NCI-H510A treated with DMSO at 0.1 percent for 48 hours (cell line): ENCODE measurements around the gene CNNM1.

Experiments used
- DNase-seq: peaks from one replicate; lab custom pipeline; 2025; lab: John Stamatoyannopoulos, UW

CNNM1 gene

GRCh38 chr10:99421233-99421739 is 92.1 kb downstream of the CNNM1 start:
- DNase-seq = peak; percentile 10

- no peak for DNase-seq
These were observed 93.5 kb downstream of the CNNM1 start for GRCh38 chr10:99422529-99423096.

- DNase-seq = no peak
These were observed 95.5 kb downstream of the CNNM1 start for GRCh38 chr10:99424656-99425055.

- DNase-seq = no peak
These were observed 96.0 kb downstream of the CNNM1 start for GRCh38 chr10:99425204-99425603.

- no peak for DNase-seq
These were observed 97.5 kb downstream of the CNNM1 start for GRCh38 chr10:99426689-99427088.

- DNase-seq = no peak
These were observed 98.5 kb downstream of the CNNM1 start for GRCh38 chr10:99427566-99428190.

- no peak for DNase-seq
These were observed 100.5 kb downstream of the CNNM1 start for GRCh38 chr10:99429517-99430095.

- no peak for DNase-seq
These were observed 100.9 kb downstream of the CNNM1 start for GRCh38 chr10:99430116-99430450.

GRCh38 chr10:99430451-99431189 is 101.5 kb downstream of the CNNM1 start, which contains the start of gene GOT1:
Gene GOT1, minus strand, starts transcription at chr10:99430624. Its CDS starts 59 bp downstream, at chr10:99430565.
- peak; percentile 99 for DNase-seq

GRCh38 chr10:99431190-99431760 is 102.1 kb downstream of the CNNM1 start:
- DNase-seq = peak; percentile 84

GRCh38 chr10:99432047-99432446 is 102.9 kb downstream of the CNNM1 start:
- DNase-seq = no peak

GRCh38 chr10:99432881-99433280 is 103.7 kb downstream of the CNNM1 start:
- no peak for DNase-seq

GRCh38 chr10:99433378-99434020 is 104.3 kb downstream of the CNNM1 start:
- peak; percentile 9 for DNase-seq

GRCh38 chr10:99435986-99436638 is 107.0 kb downstream of the CNNM1 start:
- peak; percentile 69 for DNase-seq

- no peak for DNase-seq
These were observed 109.7 kb downstream of the CNNM1 start for GRCh38 chr10:99438890-99439289.

GRCh38 chr10:99442394-99442793 is 113.2 kb downstream of the CNNM1 start:
- DNase-seq = no peak

GRCh38 chr10:99443500-99443899 is 114.3 kb downstream of the CNNM1 start:
- no peak for DNase-seq
